Measurements from ENCODE around the gene SRRM2.

Gene SRRM2

GRCh38 chr16:2769100-2769529 lies 16.7 kb downstream of the SRRM2 start:
- Histone ChIP-seq H3K36me3 (ENCODE audit: control insufficient read depth in 2 of 2, insufficient read depth in 2 of 2, low read length in 2 of 2) (peaks cover 86 to 95% of the 10 kb centered on the region in 2 donors), H3K9ac (ENCODE audit: low read depth in 1 of 2, low read length in 2 of 2) (peak overlapping the region; percentile 68), H3K4me1 (ENCODE audit: control insufficient read depth in 2 of 2, insufficient read depth in 2 of 2, low read length in 2 of 2) (peaks cover 18 to 20% of the 10 kb centered on the region in 2 donors), H3K4me3 (ENCODE audit: low read length in 2 of 2) (no peak overlapping the region), H3K27me3 (ENCODE audit: control insufficient read depth in 2 of 2, insufficient read depth in 2 of 2, low read length in 2 of 2) (no peaks in the 10 kb centered on the region), H3K27ac (ENCODE audit: low read depth in 2 of 2, low read length in 2 of 2) (peak overlapping the region; percentile 94 to 96), H3K9me3 (ENCODE audit: control insufficient read depth in 2 of 2, low read length in 2 of 2) (no peaks in the 10 kb centered on the region)

GRCh38 chr16:2769675-2770056 lies 17.2 kb downstream of the SRRM2 start:
- H3K9ac ChIP-seq (ENCODE audit: low read depth in 1 of 2, low read length in 2 of 2): peak overlapping the region; percentile 68 to 69
- peaks cover 18 to 20% of the 10 kb centered on the region in 2 donors for H3K4me1 ChIP-seq (ENCODE audit: control insufficient read depth in 2 of 2, insufficient read depth in 2 of 2, low read length in 2 of 2)
- H3K9me3 ChIP-seq (ENCODE audit: control insufficient read depth in 2 of 2, low read length in 2 of 2): no peaks in the 10 kb centered on the region
- H3K27ac ChIP-seq (ENCODE audit: low read depth in 2 of 2, low read length in 2 of 2): peak overlapping the region; percentile 94 to 96
- peak overlapping the region in 1 of 2 donors; percentile 13 for H3K4me3 ChIP-seq (ENCODE audit: low read length in 2 of 2)
- peaks cover 82 to 95% of the 10 kb centered on the region in 2 donors for H3K36me3 ChIP-seq (ENCODE audit: control insufficient read depth in 2 of 2, insufficient read depth in 2 of 2, low read length in 2 of 2)
- H3K27me3 ChIP-seq (ENCODE audit: control insufficient read depth in 2 of 2, insufficient read depth in 2 of 2, low read length in 2 of 2): no peaks in the 10 kb centered on the region

- Histone ChIP-seq H3K9me3 (ENCODE audit: control insufficient read depth in 2 of 2, low read length in 2 of 2) (no peaks in the 10 kb centered on the region), H3K4me1 (ENCODE audit: control insufficient read depth in 2 of 2, insufficient read depth in 2 of 2, low read length in 2 of 2) (peaks cover 20 to 22% of the 10 kb centered on the region in 2 donors), H3K27ac (ENCODE audit: low read depth in 2 of 2, low read length in 2 of 2) (peak overlapping the region; percentile 94 to 96), H3K27me3 (ENCODE audit: control insufficient read depth in 2 of 2, insufficient read depth in 2 of 2, low read length in 2 of 2) (no peaks in the 10 kb centered on the region), H3K4me3 (ENCODE audit: low read length in 2 of 2) (peak overlapping the region in 1 of 2 donors; percentile 13), H3K9ac (ENCODE audit: low read depth in 1 of 2, low read length in 2 of 2) (peak overlapping the region; percentile 26 to 69), H3K36me3 (ENCODE audit: control insufficient read depth in 2 of 2, insufficient read depth in 2 of 2, low read length in 2 of 2) (peaks cover 82 to 94% of the 10 kb centered on the region in 2 donors)
Measured at GRCh38 chr16:2770057-2770951, 17.9 kb downstream of the SRRM2 start.

- Histone ChIP-seq H3K27me3 (ENCODE audit: control insufficient read depth in 2 of 2, insufficient read depth in 2 of 2, low read length in 2 of 2) (no peaks in the 10 kb centered on the region), H3K4me1 (ENCODE audit: control insufficient read depth in 2 of 2, insufficient read depth in 2 of 2, low read length in 2 of 2) (peaks cover 31 to 33% of the 10 kb centered on the region in 2 donors), H3K9me3 (ENCODE audit: control insufficient read depth in 2 of 2, low read length in 2 of 2) (no peaks in the 10 kb centered on the region), H3K4me3 (ENCODE audit: low read length in 2 of 2) (no peak overlapping the region), H3K27ac (ENCODE audit: low read depth in 2 of 2, low read length in 2 of 2) (peak overlapping the region; percentile 8 to 56), H3K36me3 (ENCODE audit: control insufficient read depth in 2 of 2, insufficient read depth in 2 of 2, low read length in 2 of 2) (peaks cover 70 to 79% of the 10 kb centered on the region in 2 donors), H3K9ac (ENCODE audit: low read depth in 1 of 2, low read length in 2 of 2) (no peak overlapping the region)
Measured at GRCh38 chr16:2771496-2772402, 19.3 kb downstream of the SRRM2 start.

- Histone ChIP-seq H3K9ac (ENCODE audit: low read depth in 1 of 2, low read length in 2 of 2) (no peak overlapping the region), H3K36me3 (ENCODE audit: control insufficient read depth in 2 of 2, insufficient read depth in 2 of 2, low read length in 2 of 2) (peaks cover 54 to 63% of the 10 kb centered on the region in 2 donors), H3K27ac (ENCODE audit: low read depth in 2 of 2, low read length in 2 of 2) (no peak overlapping the region), H3K9me3 (ENCODE audit: control insufficient read depth in 2 of 2, low read length in 2 of 2) (no peaks in the 10 kb centered on the region), H3K4me3 (ENCODE audit: low read length in 2 of 2) (no peak overlapping the region), H3K27me3 (ENCODE audit: control insufficient read depth in 2 of 2, insufficient read depth in 2 of 2, low read length in 2 of 2) (no peaks in the 10 kb centered on the region), H3K4me1 (ENCODE audit: control insufficient read depth in 2 of 2, insufficient read depth in 2 of 2, low read length in 2 of 2) (peaks cover 36 to 37% of the 10 kb centered on the region in 2 donors)
Measured at GRCh38 chr16:2773188-2773968, 20.9 kb downstream of the SRRM2 start.

GRCh38 chr16:2774161-2774891 lies 21.9 kb downstream of the SRRM2 start:
- Histone ChIP-seq H3K4me3 (ENCODE audit: low read length in 2 of 2) (no peak overlapping the region), H3K36me3 (ENCODE audit: control insufficient read depth in 2 of 2, insufficient read depth in 2 of 2, low read length in 2 of 2) (peaks cover 44 to 54% of the 10 kb centered on the region in 2 donors), H3K27ac (ENCODE audit: low read depth in 2 of 2, low read length in 2 of 2) (no peak overlapping the region), H3K4me1 (ENCODE audit: control insufficient read depth in 2 of 2, insufficient read depth in 2 of 2, low read length in 2 of 2) (peaks cover 37 to 39% of the 10 kb centered on the region in 2 donors), H3K9me3 (ENCODE audit: control insufficient read depth in 2 of 2, low read length in 2 of 2) (no peaks in the 10 kb centered on the region), H3K27me3 (ENCODE audit: control insufficient read depth in 2 of 2, insufficient read depth in 2 of 2, low read length in 2 of 2) (no peaks in the 10 kb centered on the region), H3K9ac (ENCODE audit: low read depth in 1 of 2, low read length in 2 of 2) (no peak overlapping the region)

GRCh38 chr16:2775131-2775716 lies 22.8 kb downstream of the SRRM2 start:
- no peaks in the 10 kb centered on the region for H3K27me3 ChIP-seq (ENCODE audit: control insufficient read depth in 2 of 2, insufficient read depth in 2 of 2, low read length in 2 of 2)
- peaks cover 37 to 45% of the 10 kb centered on the region in 2 donors for H3K36me3 ChIP-seq (ENCODE audit: control insufficient read depth in 2 of 2, insufficient read depth in 2 of 2, low read length in 2 of 2)
- no peak overlapping the region for H3K27ac ChIP-seq (ENCODE audit: low read depth in 2 of 2, low read length in 2 of 2)
- peaks cover 29 to 31% of the 10 kb centered on the region in 2 donors for H3K4me1 ChIP-seq (ENCODE audit: control insufficient read depth in 2 of 2, insufficient read depth in 2 of 2, low read length in 2 of 2)
- peak overlapping the region in 1 of 2 donors; percentile 32 for H3K9ac ChIP-seq (ENCODE audit: low read depth in 1 of 2, low read length in 2 of 2)
- H3K4me3 ChIP-seq (ENCODE audit: low read length in 2 of 2): no peak overlapping the region
- H3K9me3 ChIP-seq (ENCODE audit: control insufficient read depth in 2 of 2, low read length in 2 of 2): no peaks in the 10 kb centered on the region

- Histone ChIP-seq H3K4me3 (ENCODE audit: low read length in 2 of 2) (peak overlapping the region; percentile 72 to 91), H3K36me3 (ENCODE audit: control insufficient read depth in 2 of 2, insufficient read depth in 2 of 2, low read length in 2 of 2) (peaks cover 31 to 37% of the 10 kb centered on the region in 2 donors), H3K27me3 (ENCODE audit: control insufficient read depth in 2 of 2, insufficient read depth in 2 of 2, low read length in 2 of 2) (no peaks in the 10 kb centered on the region), H3K4me1 (ENCODE audit: control insufficient read depth in 2 of 2, insufficient read depth in 2 of 2, low read length in 2 of 2) (peaks cover 23 to 25% of the 10 kb centered on the region in 2 donors), H3K9ac (ENCODE audit: low read depth in 1 of 2, low read length in 2 of 2) (peak overlapping the region; percentile 74 to 94), H3K9me3 (ENCODE audit: control insufficient read depth in 2 of 2, low read length in 2 of 2) (no peaks in the 10 kb centered on the region), H3K27ac (ENCODE audit: low read depth in 2 of 2, low read length in 2 of 2) (no peak overlapping the region)
Measured at GRCh38 chr16:2775765-2776499, 23.5 kb downstream of the SRRM2 start.

Measured in mucosa of rectum (tissue), 2 donors.